HG03439 (cell line): ENCODE data around the gene CTDSPL.

Experiments used
- ATAC-seq: cut with Tn5 transposase; IDR thresholded peaks from one replicate; pipeline ENCODE4 v1.9.1; 2021; ENCODE audit warnings: mild to moderate bottlenecking, moderate library complexity; ENCODE audit not compliant: unreplicated experiment

The CTDSPL gene

GRCh38 chr3:37940242-37940908 is 78.7 kb downstream of the CTDSPL start:
- no peak for ATAC-seq

DNA sequence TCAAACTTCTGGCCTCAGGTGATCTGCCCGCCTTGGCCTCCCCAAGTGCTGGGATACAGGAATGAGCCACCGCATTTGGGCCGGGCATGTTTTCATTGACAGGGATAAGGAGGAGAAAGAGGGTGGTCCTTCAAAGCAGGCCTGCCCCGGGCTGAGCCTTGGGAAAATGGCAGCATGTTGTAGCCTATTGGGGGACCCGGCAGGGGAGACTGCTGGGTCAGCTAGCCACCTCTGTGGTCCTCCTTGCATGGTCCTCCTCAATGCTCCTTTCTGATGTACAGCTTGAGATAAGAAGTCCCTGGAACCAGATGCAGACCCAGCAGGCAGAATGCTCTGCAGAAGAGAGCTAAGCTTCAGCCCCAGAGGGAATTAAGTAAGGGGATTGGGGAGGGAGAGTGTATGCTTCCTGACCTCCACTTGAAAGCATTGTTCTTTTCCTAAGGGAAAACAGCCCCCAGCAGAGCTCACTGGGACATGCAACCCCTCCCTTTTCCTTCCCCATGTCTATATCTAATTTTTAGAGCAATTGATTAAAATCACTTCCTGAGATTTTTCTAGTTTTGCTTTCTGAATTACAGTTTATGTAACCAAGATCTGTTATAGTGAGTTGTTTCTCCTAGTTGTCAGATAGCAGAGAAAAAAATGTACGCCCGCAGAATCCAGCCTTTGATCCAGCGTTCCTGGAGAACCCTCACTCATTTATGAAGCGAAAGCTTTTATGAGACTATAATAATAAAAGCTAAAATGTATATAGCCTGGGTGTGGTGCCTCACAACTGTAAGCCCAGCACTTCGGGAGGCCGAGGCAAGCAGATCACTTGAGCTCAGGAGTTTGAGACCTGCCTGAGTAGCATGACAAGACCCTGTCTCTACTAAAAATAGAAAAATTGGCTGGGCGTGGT is 80.2 kb downstream of the CTDSPL start:
- no peak for ATAC-seq

DNA sequence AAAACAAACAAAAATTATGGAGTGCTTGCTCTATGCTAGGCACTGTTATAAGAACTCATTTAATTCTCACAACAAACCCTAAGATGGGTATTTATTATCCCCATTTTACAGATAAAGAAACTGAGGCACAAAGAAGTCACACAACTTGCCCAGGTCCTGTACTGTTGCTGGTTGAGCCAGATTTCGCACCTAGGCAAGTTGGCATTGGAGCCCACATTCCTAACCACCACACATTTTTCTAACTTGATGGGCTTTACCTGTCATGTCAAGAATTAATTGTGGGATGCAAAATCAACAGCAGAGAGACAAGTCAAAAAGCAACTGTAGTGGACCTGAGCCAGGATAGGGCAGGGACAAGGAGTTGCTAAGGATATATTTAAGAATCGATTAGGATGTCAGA is 81.0 kb downstream of the CTDSPL start:
- no peak for ATAC-seq

- ATAC-seq: no peak
Observed at GRCh38 chr3:37943126-37943525, 81.4 kb downstream of the CTDSPL start.

GRCh38 chr3:37943631-37944314 is 82.1 kb downstream of the CTDSPL start:
- ATAC-seq: no peak

DNA sequence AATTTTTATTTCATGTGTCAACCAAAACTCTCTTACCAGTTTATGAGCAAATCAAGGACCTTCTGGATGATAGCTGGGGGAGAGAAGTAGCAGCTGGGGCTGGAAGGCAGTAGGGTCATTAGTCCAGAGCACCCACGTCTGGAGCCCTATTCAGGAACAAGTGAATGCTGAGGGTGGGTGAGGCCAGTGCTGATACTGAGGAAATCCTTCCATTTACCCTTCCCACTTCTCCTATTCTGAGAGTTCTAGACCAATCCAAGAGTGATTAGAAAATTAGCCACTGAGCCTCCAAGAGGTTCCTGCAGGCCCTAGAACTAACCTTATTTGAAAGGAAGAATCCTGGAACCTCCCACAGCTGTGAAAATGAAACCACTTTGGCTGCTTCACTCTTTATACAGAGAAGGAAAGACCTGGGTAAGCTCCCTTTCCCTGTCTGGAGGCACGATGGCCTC is 82.7 kb downstream of the CTDSPL start:
- ATAC-seq: no peak

DNA sequence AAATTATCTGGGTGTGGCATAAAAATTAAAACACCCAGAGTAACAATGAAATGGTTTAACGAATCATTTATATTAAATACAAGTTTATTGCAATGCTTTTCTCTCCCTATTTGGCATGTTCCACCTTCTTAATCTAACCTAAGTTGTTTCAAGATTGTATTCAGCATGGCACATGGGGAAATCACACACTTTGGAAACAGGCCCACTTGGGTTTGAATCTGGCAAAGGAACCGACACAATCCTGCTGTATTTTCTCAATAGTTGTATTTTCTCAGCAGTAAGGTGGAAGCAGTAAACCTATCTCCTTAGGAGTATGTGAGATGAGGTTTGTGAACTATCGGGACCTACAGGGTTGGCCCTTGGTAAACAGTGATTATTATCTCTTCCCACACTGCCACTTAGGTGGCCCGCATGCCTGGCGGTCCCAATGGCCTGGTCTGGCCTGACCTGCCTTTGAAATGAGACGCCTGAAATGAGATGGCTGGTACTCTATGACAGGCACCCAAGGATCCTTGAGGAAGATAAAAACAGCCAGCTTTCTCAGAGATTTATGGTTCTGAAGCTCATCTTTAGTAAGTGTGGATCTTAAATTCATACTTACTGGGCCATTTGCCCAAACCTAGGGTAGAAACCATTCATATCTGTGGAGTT is 83.6 kb downstream of the CTDSPL start:
- no peak for ATAC-seq

DNA sequence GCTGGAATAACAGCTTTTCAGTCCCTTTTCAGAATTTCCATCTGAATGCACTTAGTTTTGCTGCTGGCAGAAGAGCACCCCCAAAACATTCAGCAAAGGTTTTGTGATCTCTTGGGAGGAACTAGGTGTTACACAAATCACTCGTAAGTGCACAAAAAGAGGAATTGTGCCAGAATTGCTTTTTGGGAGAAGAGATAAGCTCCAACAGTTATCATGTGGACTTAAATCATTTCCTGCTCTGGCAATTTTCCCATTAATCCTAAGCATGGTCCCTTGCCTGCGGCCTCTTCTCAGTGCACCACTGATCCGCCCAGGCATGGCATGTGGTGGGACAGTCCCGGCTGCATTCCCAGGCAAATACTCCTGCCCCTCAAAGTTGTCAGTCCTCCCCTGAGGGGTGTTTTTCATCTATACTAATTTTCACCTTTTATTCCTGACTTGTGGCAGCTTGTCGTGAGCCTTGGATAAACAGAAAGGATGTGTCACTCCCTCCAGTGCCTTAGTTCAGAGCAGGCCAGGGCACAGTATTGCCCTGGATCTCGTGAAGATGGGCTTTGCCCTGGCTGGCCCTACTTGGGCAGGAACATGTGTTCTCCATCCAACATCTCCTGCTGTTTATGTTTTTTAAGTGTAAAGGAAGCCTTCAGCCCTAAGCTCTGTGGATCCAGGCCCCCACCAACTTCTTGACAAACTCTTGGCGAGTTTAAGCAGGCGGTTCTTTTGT is 84.3 kb downstream of the CTDSPL start:
- no peak for ATAC-seq

DNA sequence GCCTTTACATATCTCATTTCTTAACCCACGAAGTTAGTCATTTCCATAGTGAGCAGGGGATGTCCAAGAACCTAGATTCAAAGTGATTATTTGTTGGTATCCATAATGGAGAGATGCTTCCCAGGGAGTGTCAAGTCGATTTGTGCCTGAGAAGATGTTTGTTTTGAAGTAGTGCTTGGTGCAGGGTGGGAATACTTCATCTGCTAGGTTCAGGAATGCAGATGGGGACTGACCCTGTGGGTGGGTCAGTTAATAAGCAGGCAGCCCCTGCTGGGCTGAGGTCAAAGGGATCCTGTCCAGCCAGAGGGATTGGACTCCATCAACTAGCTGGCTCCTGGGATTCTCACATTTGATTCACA is 84.8 kb downstream of the CTDSPL start:
- ATAC-seq: no peak

DNA sequence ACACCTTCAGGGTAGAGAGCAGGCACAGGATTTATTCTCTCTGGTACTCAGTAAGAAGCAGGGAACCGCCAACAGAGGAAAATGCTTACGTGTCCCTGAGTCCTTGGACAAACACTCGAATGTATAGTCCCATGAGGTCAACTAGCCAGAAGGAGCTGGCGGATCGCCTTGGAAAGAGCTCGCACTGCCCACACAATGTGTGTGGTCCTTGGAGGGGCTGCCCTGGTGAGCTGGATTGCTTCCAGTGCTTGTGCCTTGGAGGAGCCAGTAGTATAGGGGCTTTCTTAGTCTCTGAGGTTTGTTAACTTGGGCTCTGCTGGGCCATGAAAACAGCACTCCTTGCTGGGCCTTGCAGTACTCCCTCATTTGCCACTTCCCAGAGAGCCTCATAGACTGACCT is 88.2 kb downstream of the CTDSPL start:
- ATAC-seq: no peak

DNA sequence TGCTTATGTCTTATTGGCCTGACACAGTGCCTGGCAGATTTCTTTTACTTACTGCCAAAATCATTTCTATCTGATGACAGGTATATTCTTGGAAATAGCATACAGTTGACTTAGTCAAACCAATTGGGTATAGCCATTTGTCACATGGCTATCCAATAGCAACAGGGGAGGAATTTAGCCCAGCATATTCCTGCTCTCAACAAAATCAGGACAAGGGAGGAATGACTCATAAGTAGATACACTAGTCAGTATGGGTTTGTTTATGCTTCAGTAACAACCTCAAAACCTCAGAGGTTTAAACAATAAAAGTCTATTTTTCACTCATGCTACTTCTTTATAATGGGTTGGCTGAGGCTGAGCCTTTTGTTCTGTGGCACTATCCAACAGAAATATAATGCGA is 90.9 kb downstream of the CTDSPL start:
- no peak for ATAC-seq

DNA sequence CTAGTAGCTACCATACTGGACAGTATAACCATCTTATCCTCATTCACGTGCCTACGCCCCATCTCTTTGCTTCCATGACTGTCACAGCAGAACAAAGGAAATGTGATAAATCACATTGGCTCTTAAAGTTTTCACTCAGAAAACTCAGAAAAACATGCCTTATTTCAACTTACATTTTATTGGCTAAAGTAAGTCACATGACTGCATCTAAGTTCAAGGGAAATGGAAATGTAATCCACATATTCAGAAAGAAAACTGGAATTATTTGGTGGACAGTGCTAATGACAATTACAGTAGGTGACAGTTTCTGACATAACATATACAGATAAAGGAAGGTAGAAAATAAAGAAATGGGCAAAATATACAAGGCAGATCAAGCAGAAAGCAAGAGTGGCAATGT is 91.5 kb downstream of the CTDSPL start:
- ATAC-seq: no peak

DNA sequence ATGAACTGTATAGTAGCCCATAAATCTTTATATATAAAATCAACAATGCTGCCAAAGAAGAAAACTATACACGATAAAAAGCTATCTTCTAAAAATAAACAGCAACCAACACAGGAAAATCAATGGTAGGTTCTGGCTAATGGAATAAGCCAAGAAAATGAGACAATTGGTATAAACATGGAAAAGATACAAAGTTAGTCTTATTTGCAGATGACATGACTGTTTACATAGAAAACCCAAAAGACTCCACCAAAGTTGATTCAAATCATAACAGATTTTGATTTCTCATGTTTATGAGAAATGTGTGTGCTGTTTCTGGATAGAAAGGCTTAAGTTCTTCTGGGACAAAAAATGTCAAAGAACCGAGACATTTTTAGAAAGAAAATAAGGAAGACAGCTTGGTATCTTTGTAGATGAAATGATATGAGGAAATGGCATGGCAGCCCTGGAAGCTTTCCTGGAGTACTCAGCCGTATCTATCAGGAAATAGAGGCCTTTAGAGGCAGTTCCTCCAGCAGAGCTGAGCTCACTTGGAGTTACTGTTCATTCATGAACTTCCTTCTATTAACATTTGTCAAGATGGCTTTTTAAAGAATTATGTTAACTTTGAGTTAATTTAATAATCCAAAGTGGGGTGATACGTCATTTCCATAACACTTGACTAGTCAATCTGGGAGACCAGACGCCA is 92.2 kb downstream of the CTDSPL start:
- ATAC-seq: no peak

- no peak for ATAC-seq
Observed at GRCh38 chr3:37954881-37955280, 93.2 kb downstream of the CTDSPL start.

GRCh38 chr3:37955918-37956707 is 94.4 kb downstream of the CTDSPL start:
- ATAC-seq: no peak

GRCh38 chr3:37956723-37957538 is 95.3 kb downstream of the CTDSPL start:
- no peak for ATAC-seq

DNA sequence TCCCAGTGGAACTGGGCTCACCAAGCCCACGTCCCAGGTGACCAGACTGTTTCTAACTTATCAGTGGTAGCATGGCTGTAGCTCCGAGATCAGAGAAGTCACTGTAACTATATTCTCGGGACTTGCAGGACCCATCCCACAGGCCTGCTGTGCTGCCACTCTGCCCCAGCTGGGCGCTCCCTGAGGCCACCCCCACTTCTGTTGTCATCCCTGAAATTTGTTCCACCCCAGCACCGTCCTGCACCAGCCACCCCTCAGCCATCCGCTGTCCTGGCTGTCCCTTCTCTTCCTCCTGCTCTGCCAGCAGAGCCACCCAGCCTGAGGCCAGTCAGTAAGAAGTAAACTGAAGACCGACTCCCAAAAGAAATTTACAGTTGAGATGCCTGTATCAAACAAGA is 95.9 kb downstream of the CTDSPL start:
- ATAC-seq: no peak

DNA sequence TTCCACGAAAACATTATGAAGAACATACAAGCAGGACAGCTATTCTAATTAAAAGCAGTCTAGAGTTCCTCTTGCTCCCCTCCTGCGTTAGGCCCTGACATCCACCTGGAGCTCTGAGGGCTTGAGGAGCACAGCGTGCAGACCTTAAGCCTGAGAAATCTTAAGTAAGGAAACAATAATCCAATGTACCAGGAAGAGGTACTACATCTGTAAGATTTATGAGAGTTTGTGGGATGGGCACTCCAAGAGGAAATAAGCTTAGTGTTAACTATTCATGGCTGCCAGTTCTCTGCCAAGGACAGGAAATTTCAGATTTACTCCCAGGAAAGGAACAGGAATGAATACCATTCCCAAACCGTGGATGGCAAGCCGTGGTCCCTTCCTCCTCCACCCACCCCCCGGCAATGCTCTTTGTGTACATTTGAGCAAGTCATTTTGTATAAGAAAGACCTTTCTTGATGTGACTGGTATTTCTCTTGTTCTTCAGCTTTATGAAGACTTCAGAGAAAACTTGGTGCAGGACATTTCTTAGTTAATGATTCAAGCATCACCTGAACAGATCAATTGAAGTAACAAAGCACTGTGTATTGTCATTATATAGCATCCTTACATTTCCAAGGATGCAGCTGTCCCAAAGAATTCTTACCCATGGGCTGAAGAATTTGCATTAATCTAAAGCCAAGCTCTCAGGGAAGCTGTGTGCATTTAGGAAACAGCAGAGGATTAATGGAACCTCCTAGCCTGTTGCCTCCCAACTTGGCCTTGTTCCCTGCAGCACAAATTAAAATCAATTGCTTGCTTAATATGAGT is 100.1 kb downstream of the CTDSPL start:
- no peak for ATAC-seq
